HCT116 (cell line): ENCODE measurements around the gene PAM16.

Experiments used
- EZH2 ChIP-seq: fragments of 200-600 bp; sonication (generic); IDR thresholded peaks from 2 replicates; pipeline ENCODE4 v1.6.1; 2017; ENCODE audit warnings: antibody characterized with exemption, mixed run types
- EZH2phosphoT487 ChIP-seq: fragments of 200-600 bp; IDR thresholded peaks from 2 replicates; pipeline ENCODE4 v1.6.1; 2018; ENCODE audit warnings: antibody characterized with exemption, borderline replicate concordance
- POLR2A ChIP-seq: IDR thresholded peaks from 2 replicates; pipeline ENCODE4 v1.7.0; 2011; ENCODE audit warnings: borderline replicate concordance; ENCODE audit not compliant: insufficient read depth, insufficient read length; ENCODE audit errors: extremely low read depth
- POLR2AphosphoS5 ChIP-seq: IDR thresholded peaks from 2 replicates; pipeline ENCODE4 v1.6.1; 2011; ENCODE audit warnings: mild to moderate bottlenecking, low read depth, low read length, moderate library complexity
- RAD21 ChIP-seq: IDR thresholded peaks from 2 replicates; pipeline ENCODE4 v1.6.1; 2012; ENCODE audit warnings: low read depth, mild to moderate bottlenecking
- SIN3A ChIP-seq: IDR thresholded peaks from 2 replicates; pipeline ENCODE4 v1.6.1; 2012; ENCODE audit warnings: low read depth
- SP1 ChIP-seq: IDR thresholded peaks from 2 replicates; pipeline ENCODE4 v1.6.1; 2012; ENCODE audit warnings: low read depth
- SRF ChIP-seq: IDR thresholded peaks from 2 replicates; pipeline ENCODE4 v1.6.1; 2012; ENCODE audit warnings: low read depth
- YY1 ChIP-seq: IDR thresholded peaks from 2 replicates; pipeline ENCODE4 v1.6.1; 2011; ENCODE audit warnings: low read length, low read depth, moderate library complexity, mild to moderate bottlenecking; ENCODE audit not compliant: insufficient replicate concordance; ENCODE audit errors: extremely low read depth
- ZNF274 ChIP-seq: fragments of 200-500 bp; sonication (Bioruptor generic); IDR thresholded peaks from 2 replicates; pipeline ENCODE4 v1.6.1; 2014; ENCODE audit warnings: mild to moderate bottlenecking, low read depth, low read length, inconsistent platforms
- TF ChIP-seq, protein P1 (sequence below), 3 experiments: fragments of 200-600 bp in 1 of 3; sonication (generic) in 1 of 3; IDR thresholded peaks in 2 of 3; conservative IDR thresholded peaks in 1 of 3; 2 replicates each; pipeline ENCODE4 v1.5.1; 2012 to 2017; ENCODE audit warnings: low read depth in 2 of 3, low read length in 2 of 3, antibody characterized with exemption in 1 of 3, borderline replicate concordance in 1 of 3, control low read depth in 1 of 3, mild to moderate bottlenecking in 1 of 3, mixed read lengths in 1 of 3, mixed run types in 1 of 3, moderate library complexity in 1 of 3; ENCODE audit not compliant: insufficient read depth in 1 of 3

GRCh38 chr16:4375717-4376116 is 24.6 kb upstream of the PAM16 start:
- TF ChIP-seq, protein P1, sequence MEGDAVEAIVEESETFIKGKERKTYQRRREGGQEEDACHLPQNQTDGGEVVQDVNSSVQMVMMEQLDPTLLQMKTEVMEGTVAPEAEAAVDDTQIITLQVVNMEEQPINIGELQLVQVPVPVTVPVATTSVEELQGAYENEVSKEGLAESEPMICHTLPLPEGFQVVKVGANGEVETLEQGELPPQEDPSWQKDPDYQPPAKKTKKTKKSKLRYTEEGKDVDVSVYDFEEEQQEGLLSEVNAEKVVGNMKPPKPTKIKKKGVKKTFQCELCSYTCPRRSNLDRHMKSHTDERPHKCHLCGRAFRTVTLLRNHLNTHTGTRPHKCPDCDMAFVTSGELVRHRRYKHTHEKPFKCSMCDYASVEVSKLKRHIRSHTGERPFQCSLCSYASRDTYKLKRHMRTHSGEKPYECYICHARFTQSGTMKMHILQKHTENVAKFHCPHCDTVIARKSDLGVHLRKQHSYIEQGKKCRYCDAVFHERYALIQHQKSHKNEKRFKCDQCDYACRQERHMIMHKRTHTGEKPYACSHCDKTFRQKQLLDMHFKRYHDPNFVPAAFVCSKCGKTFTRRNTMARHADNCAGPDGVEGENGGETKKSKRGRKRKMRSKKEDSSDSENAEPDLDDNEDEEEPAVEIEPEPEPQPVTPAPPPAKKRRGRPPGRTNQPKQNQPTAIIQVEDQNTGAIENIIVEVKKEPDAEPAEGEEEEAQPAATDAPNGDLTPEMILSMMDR (IDR thresholded peaks at IDR 0.05 in 2 of 3, conservative IDR thresholded peaks at IDR 0.05 in 1 of 3; ENCODE audit: borderline replicate concordance in 1 of 3, insufficient read depth in 1 of 3, low read depth in 2 of 3, low read length in 2 of 3), result no peak
- TF ChIP-seq SRF (no peak), EZH2phosphoT487 (no peak), POLR2AphosphoS5 (no peak), YY1 (no peak), SP1 (no peak), SIN3A (no peak), EZH2 (no peak), RAD21 (no peak), ZNF274 (no peak), POLR2A (no peak)
